T-helper 2 cell treated with Interferon-gamma antibody and Interleukin-4, amounts not matched to agents 5 μg/mL and 100 μg/mL, for 36 hours (primary cell): ENCODE data around the gene RAP2B.
A peak's percentile ranks its signal among the peaks of the same experiment; 100 is the strongest.
"Not testable (repeated sequence)": the region's sequence is repeated elsewhere in the genome, so short reads cannot be mapped to it uniquely, and the experiment has no call there.

ENCODE experiments used
- DNase-seq: peaks from one replicate; pipeline ENCODE4 v3.0.0; 2021; ENCODE audit warnings: low spot score
- H3K27ac Mint-ChIP-seq: one replicate; pipeline ENCODE4 v1.8.0; 2021; ENCODE audit warnings: mild to moderate bottlenecking, mixed read lengths
- H3K27me3 Mint-ChIP-seq: one replicate; pipeline ENCODE4 v1.8.0; 2021; ENCODE audit warnings: low read depth, mixed read lengths
- H3K36me3 Mint-ChIP-seq: one replicate; pipeline ENCODE4 v1.8.0; 2021; ENCODE audit warnings: low read depth, mixed read lengths
- H3K4me1 Mint-ChIP-seq: one replicate; pipeline ENCODE4 v1.8.0; 2021; ENCODE audit warnings: low read depth, mixed read lengths
- H3K4me3 Mint-ChIP-seq: one replicate; pipeline ENCODE4 v1.8.0; 2022; ENCODE audit warnings: mild to moderate bottlenecking, moderate library complexity, mixed read lengths
- H3K9me3 Mint-ChIP-seq: one replicate; pipeline ENCODE4 v1.8.0; 2021; ENCODE audit warnings: mixed read lengths

The RAP2B gene

GRCh38 chr3:153166206-153166605 is 4.2 kb downstream of the RAP2B start:
- H3K4me3 Mint-ChIP-seq: peak overlapping the region; percentile 94
- H3K4me1 Mint-ChIP-seq: peaks cover 48% of the 10 kb centered on the region
- no peaks in the 10 kb centered on the region for H3K9me3 Mint-ChIP-seq
- peaks cover 58% of the 10 kb centered on the region for H3K36me3 Mint-ChIP-seq
- DNase-seq: no peak
- H3K27me3 Mint-ChIP-seq: no peaks in the 10 kb centered on the region
- H3K27ac Mint-ChIP-seq: peak overlapping the region; percentile 60

GRCh38 chr3:153166796-153167195 is 4.8 kb downstream of the RAP2B start:
- Mint-ChIP-seq H3K4me3 (peak overlapping the region; percentile 94), H3K27me3 (no peaks in the 10 kb centered on the region), H3K36me3 (peaks cover 59% of the 10 kb centered on the region), H3K9me3 (no peaks in the 10 kb centered on the region), H3K27ac (no peak overlapping the region), H3K4me1 (peaks cover 50% of the 10 kb centered on the region)
- DNase-seq: no peak

- no peak for DNase-seq
- H3K4me1 Mint-ChIP-seq: peaks cover 42% of the 10 kb centered on the region
- no peak overlapping the region for H3K4me3 Mint-ChIP-seq
- no peaks in the 10 kb centered on the region for H3K27me3 Mint-ChIP-seq
- H3K9me3 Mint-ChIP-seq: no peaks in the 10 kb centered on the region
- H3K36me3 Mint-ChIP-seq: peaks cover 37% of the 10 kb centered on the region
- H3K27ac Mint-ChIP-seq: no peak overlapping the region
These were observed 7.9 kb downstream of the RAP2B start for GRCh38 chr3:153169793-153170383.

- DNase-seq: no peak
- no peaks in the 10 kb centered on the region for H3K27me3 Mint-ChIP-seq
- peaks cover 27% of the 10 kb centered on the region for H3K36me3 Mint-ChIP-seq
- H3K9me3 Mint-ChIP-seq: peaks cover 3% of the 10 kb centered on the region
- no peak overlapping the region for H3K27ac Mint-ChIP-seq
- H3K4me1 Mint-ChIP-seq: peaks cover 29% of the 10 kb centered on the region
- no peak overlapping the region for H3K4me3 Mint-ChIP-seq
These were observed 9.2 kb downstream of the RAP2B start for GRCh38 chr3:153171256-153171655.

GRCh38 chr3:153171918-153172317 is 9.9 kb downstream of the RAP2B start:
- Mint-ChIP-seq H3K36me3 (peaks cover 26% of the 10 kb centered on the region), H3K4me1 (peaks cover 23% of the 10 kb centered on the region), H3K4me3 (no peak overlapping the region), H3K27me3 (no peaks in the 10 kb centered on the region), H3K9me3 (peaks cover 7% of the 10 kb centered on the region), H3K27ac (no peak overlapping the region)
- DNase-seq: no peak

GRCh38 chr3:153172796-153173757 is 11.1 kb downstream of the RAP2B start:
- peaks cover 7% of the 10 kb centered on the region for H3K9me3 Mint-ChIP-seq
- peaks cover 14% of the 10 kb centered on the region for H3K4me1 Mint-ChIP-seq
- no peak overlapping the region for H3K27ac Mint-ChIP-seq
- no peak overlapping the region for H3K4me3 Mint-ChIP-seq
- no peak for DNase-seq
- no peaks in the 10 kb centered on the region for H3K27me3 Mint-ChIP-seq
- peaks cover 20% of the 10 kb centered on the region for H3K36me3 Mint-ChIP-seq

- H3K36me3 Mint-ChIP-seq: peaks cover 21% of the 10 kb centered on the region
- peaks cover 14% of the 10 kb centered on the region for H3K4me1 Mint-ChIP-seq
- no peaks in the 10 kb centered on the region for H3K27me3 Mint-ChIP-seq
- no peak overlapping the region for H3K4me3 Mint-ChIP-seq
- DNase-seq: no peak
- no peak overlapping the region for H3K27ac Mint-ChIP-seq
- H3K9me3 Mint-ChIP-seq: peaks cover 7% of the 10 kb centered on the region
These were observed 11.9 kb downstream of the RAP2B start for GRCh38 chr3:153173758-153174516.

- Mint-ChIP-seq H3K36me3 (peaks cover 12% of the 10 kb centered on the region), H3K4me1 (peaks cover 9% of the 10 kb centered on the region)
- DNase-seq: no peak
These were observed 14.2 kb downstream of the RAP2B start for GRCh38 chr3:153176197-153176596.

GRCh38 chr3:153180860-153181372 is 18.9 kb downstream of the RAP2B start:
- no peaks in the 10 kb centered on the region for H3K27me3 Mint-ChIP-seq
- peaks cover 10% of the 10 kb centered on the region for H3K36me3 Mint-ChIP-seq
- no peak overlapping the region for H3K27ac Mint-ChIP-seq
- H3K4me1 Mint-ChIP-seq: peaks cover 13% of the 10 kb centered on the region
- H3K4me3 Mint-ChIP-seq: no peak overlapping the region
- no peak for DNase-seq
- H3K9me3 Mint-ChIP-seq: peaks cover 7% of the 10 kb centered on the region

More at GRCh38 chr3:153176197-153176596, 14.2 kb downstream of the RAP2B start:
- H3K4me3 Mint-ChIP-seq: no peak overlapping the region
- H3K27me3 Mint-ChIP-seq: no peaks in the 10 kb centered on the region
- H3K9me3 Mint-ChIP-seq: peaks cover 7% of the 10 kb centered on the region
- no peak overlapping the region for H3K27ac Mint-ChIP-seq

- Mint-ChIP-seq H3K4me3 (no peak overlapping the region), H3K27me3 (no peaks in the 10 kb centered on the region), H3K27ac (no peak overlapping the region), H3K9me3 (no peaks in the 10 kb centered on the region), H3K36me3 (peaks cover 3% of the 10 kb centered on the region), H3K4me1 (peaks cover 15% of the 10 kb centered on the region)
- DNase-seq: no peak
These were observed 20.7 kb downstream of the RAP2B start for GRCh38 chr3:153182501-153183293.

- H3K9me3 Mint-ChIP-seq: no peaks in the 10 kb centered on the region
- no peak overlapping the region for H3K4me3 Mint-ChIP-seq
- no peaks in the 10 kb centered on the region for H3K36me3 Mint-ChIP-seq
These were observed 28.9 kb downstream of the RAP2B start for GRCh38 chr3:153190923-153191322.

GRCh38 chr3:153192327-153192726 is 30.3 kb downstream of the RAP2B start:
- Mint-ChIP-seq H3K27ac (no peak overlapping the region), H3K4me1 (no peaks in the 10 kb centered on the region), H3K36me3 (no peaks in the 10 kb centered on the region), H3K27me3 (peaks cover 11% of the 10 kb centered on the region), H3K9me3 (no peaks in the 10 kb centered on the region), H3K4me3 (no peak overlapping the region)
- no peak for DNase-seq

More at GRCh38 chr3:153190923-153191322, 28.9 kb downstream of the RAP2B start:
- no peak for DNase-seq
- H3K27me3 Mint-ChIP-seq: peaks cover 7% of the 10 kb centered on the region
- H3K4me1 Mint-ChIP-seq: peaks cover 2% of the 10 kb centered on the region
- H3K27ac Mint-ChIP-seq: no peak overlapping the region

- not testable (repeated sequence) for DNase-seq, H3K27ac Mint-ChIP-seq, H3K4me3 Mint-ChIP-seq, H3K36me3 Mint-ChIP-seq, H3K9me3 Mint-ChIP-seq, H3K4me1 Mint-ChIP-seq
- H3K27me3 Mint-ChIP-seq: peaks cover 11% of the 10 kb centered on the region
These were observed 31.9 kb downstream of the RAP2B start for GRCh38 chr3:153193786-153194476.
